OCI-LY3 (cell line): ENCODE data around the gene SMG7.

Source experiments
- H2AFZ ChIP-seq: fragments of 200-600, 300-600 bp; shearing (Covaris generic); 2 replicates; pipeline ENCODE4 v1.6.0; 2014; ENCODE audit warnings: antibody characterized with exemption, low read depth, low read length
- H3K27ac ChIP-seq: fragments of 200-600, 300-600 bp; sonication (generic); 2 replicates; pipeline ENCODE4 v1.5.1; 2014; ENCODE audit warnings: mild to moderate bottlenecking, low read length, moderate library complexity, mixed read lengths
- H3K27me3 ChIP-seq: fragments of 200-600, 300-600 bp; sonication (generic); 2 replicates; pipeline ENCODE4 v1.6.1; 2014; ENCODE audit warnings: low read depth, low read length, mixed read lengths
- H3K36me3 ChIP-seq: fragments of 200-600, 300-600 bp; sonication (generic); replicated peaks from 2 replicates; pipeline ENCODE3; 2014; ENCODE audit warnings: low read depth, low read length, mixed read lengths
- H3K4me1 ChIP-seq: fragments of 300-600, 200-600 bp; sonication (generic); 2 replicates; pipeline ENCODE4 v1.6.1; 2014; ENCODE audit warnings: low read length, mixed read lengths
- H3K4me2 ChIP-seq: fragments of 200-600, 300-600 bp; sonication (generic); 2 replicates; pipeline ENCODE4 v1.6.1; 2014; ENCODE audit warnings: low read length, mixed read lengths
- H3K4me3 ChIP-seq: fragments of 300-600, 200-600 bp; sonication (generic); 2 replicates; pipeline ENCODE4 v1.5.1; 2014; ENCODE audit warnings: antibody characterized with exemption, mild to moderate bottlenecking, low read length, moderate library complexity
- H3K79me2 ChIP-seq: fragments of 300-600, 200-600 bp; shearing (Covaris generic); 2 replicates; pipeline ENCODE4 v1.6.1; 2014; ENCODE audit warnings: mild to moderate bottlenecking, low read length, mixed read lengths
- H3K9ac ChIP-seq: fragments of 300-600, 200-600 bp; shearing (Covaris generic); 2 replicates; pipeline ENCODE4 v1.6.0; 2014; ENCODE audit warnings: mild to moderate bottlenecking, low read length, moderate library complexity
- H3K9me3 ChIP-seq: fragments of 200-600, 300-600 bp; shearing (Covaris generic); 2 replicates; pipeline ENCODE4 v1.6.1; 2014; ENCODE audit warnings: low read length, mixed read lengths; ENCODE audit not compliant: insufficient read depth
- H4K20me1 ChIP-seq: fragments of 200-600, 300-600 bp; sonication (generic); 2 replicates; pipeline ENCODE4 v1.6.1; 2016; ENCODE audit warnings: low read length, mixed read lengths; ENCODE audit not compliant: insufficient read depth
- CTCF ChIP-seq: fragments of 200-600, 300-600 bp; sonication (generic); IDR thresholded peaks from 2 replicates; pipeline ENCODE4 v1.5.1; 2014; ENCODE audit warnings: antibody characterized with exemption, low read length, low read depth
- EZH2phosphoT487 ChIP-seq: fragments of 200-600 bp; shearing (Covaris generic); IDR thresholded peaks from 2 replicates; pipeline ENCODE4 v1.6.1; 2018; ENCODE audit warnings: antibody characterized with exemption, mixed run types, low read depth

SMG7 gene

GRCh38 chr1:183567584-183567983, 95.3 kb downstream of the SMG7 start:
- no peak overlapping the region for H2AFZ ChIP-seq
- H3K79me2 ChIP-seq: peaks cover 51% of the 10 kb centered on the region
- H3K4me3 ChIP-seq: no peak overlapping the region
- H3K36me3 ChIP-seq: peaks cover 87% of the 10 kb centered on the region
- TF ChIP-seq EZH2phosphoT487 (no peak), CTCF (no peak)
- H3K9me3 ChIP-seq: no peaks in the 10 kb centered on the region
- peak overlapping the region; percentile 43 for H3K27ac ChIP-seq
- H3K9ac ChIP-seq: no peak overlapping the region
- peaks cover 31% of the 10 kb centered on the region for H4K20me1 ChIP-seq
- H3K27me3 ChIP-seq: no peaks in the 10 kb centered on the region
- peaks cover 37% of the 10 kb centered on the region for H3K4me1 ChIP-seq
- H3K4me2 ChIP-seq: no peak overlapping the region

- no peak overlapping the region for H2AFZ ChIP-seq
- H3K9me3 ChIP-seq: no peaks in the 10 kb centered on the region
- H3K4me2 ChIP-seq: no peak overlapping the region
- no peaks in the 10 kb centered on the region for H3K27me3 ChIP-seq
- H3K9ac ChIP-seq: no peak overlapping the region
- H3K4me3 ChIP-seq: no peak overlapping the region
- peaks cover 37% of the 10 kb centered on the region for H3K4me1 ChIP-seq
- H4K20me1 ChIP-seq: peaks cover 39% of the 10 kb centered on the region
- peaks cover 88% of the 10 kb centered on the region for H3K36me3 ChIP-seq
- peaks cover 50% of the 10 kb centered on the region for H3K79me2 ChIP-seq
- TF ChIP-seq CTCF (no peak), EZH2phosphoT487 (no peak)
- peak overlapping the region; percentile 43 for H3K27ac ChIP-seq
These were observed 96.1 kb downstream of the SMG7 start for GRCh38 chr1:183568176-183569021.

GRCh38 chr1:183569141-183569540, 96.8 kb downstream of the SMG7 start:
- H2AFZ ChIP-seq: no peak overlapping the region
- no peaks in the 10 kb centered on the region for H3K9me3 ChIP-seq
- peaks cover 47% of the 10 kb centered on the region for H3K79me2 ChIP-seq
- H4K20me1 ChIP-seq: peaks cover 45% of the 10 kb centered on the region
- no peaks in the 10 kb centered on the region for H3K27me3 ChIP-seq
- peak overlapping the region; percentile 43 for H3K27ac ChIP-seq
- peaks cover 85% of the 10 kb centered on the region for H3K36me3 ChIP-seq
- H3K4me3 ChIP-seq: no peak overlapping the region
- H3K4me2 ChIP-seq: no peak overlapping the region
- H3K9ac ChIP-seq: no peak overlapping the region
- TF ChIP-seq CTCF: no peak
- TF ChIP-seq EZH2phosphoT487: no peak
- peaks cover 37% of the 10 kb centered on the region for H3K4me1 ChIP-seq

GRCh38 chr1:183569801-183570200, 97.5 kb downstream of the SMG7 start:
- Histone ChIP-seq H4K20me1 (peaks cover 51% of the 10 kb centered on the region), H3K27me3 (no peaks in the 10 kb centered on the region), H3K4me1 (peaks cover 37% of the 10 kb centered on the region), H3K4me3 (no peak overlapping the region), H3K79me2 (peaks cover 53% of the 10 kb centered on the region), H3K27ac (peak overlapping the region; percentile 17; the same call in 1 of the 2 replicates), H3K4me2 (no peak overlapping the region), H3K36me3 (peaks cover 86% of the 10 kb centered on the region), H3K9me3 (no peaks in the 10 kb centered on the region), H3K9ac (no peak overlapping the region), H2AFZ (no peak overlapping the region)
- TF ChIP-seq CTCF (no peak), EZH2phosphoT487 (no peak)
